WTC11 (cell line): Measurements from ENCODE around the gene RPL10A. TPM values are rescaled to one million over a fixed set of nuclear protein-coding genes. Genes with fewer than 3 reads are reported as not detected.

Experiments
- ATAC-seq: fragments of 200-7000 bp; cut with Tn5 transposase; 2 replicates; pipeline ENCODE4 v1.10.0; 2021; ENCODE audit warnings: mild to moderate bottlenecking, moderate library complexity
- CTCF ChIA-PET: fragments of 300-600 bp; sonication (Branson Sonifier 250); formaldehyde crosslinking; loops from one replicate; lab custom pipeline; 2021; ENCODE audit warnings: antibody characterized with exemption; lab: Charles Lee
- POLR2A ChIA-PET: fragments of 350-600 bp; sonication (Branson Sonifier 250); formaldehyde crosslinking; loops from one replicate; lab custom pipeline; 2021; ENCODE audit warnings: antibody characterized with exemption; lab: Charles Lee
- DNase-seq: peaks from one replicate; pipeline ENCODE4 v3.0.0; 2021; ENCODE audit warnings: low spot score
- H3K27ac Mint-ChIP-seq: 2 replicates; pipeline ENCODE4 v1.8.0; 2021; ENCODE audit warnings: mixed read lengths
- H3K27me3 Mint-ChIP-seq: 2 replicates; pipeline ENCODE4 v1.8.0; 2021; ENCODE audit warnings: low read depth, mild to moderate bottlenecking, moderate library complexity, mixed read lengths
- H3K36me3 Mint-ChIP-seq: 2 replicates; pipeline ENCODE4 v1.8.0; 2021; ENCODE audit warnings: mixed read lengths
- H3K4me1 Mint-ChIP-seq: 2 replicates; pipeline ENCODE4 v1.8.0; 2022; ENCODE audit warnings: mixed read lengths
- H3K4me3 Mint-ChIP-seq: 2 replicates; pipeline ENCODE4 v1.8.0; 2021; ENCODE audit warnings: mild to moderate bottlenecking, moderate library complexity, mixed read lengths
- H3K9me3 Mint-ChIP-seq: 2 replicates; pipeline ENCODE4 v1.8.0; 2021; ENCODE audit warnings: mixed read lengths
- AFF4 ChIP-seq: sonication (generic); formaldehyde crosslinking; IDR thresholded peaks from 2 replicates; pipeline ENCODE4 v1.8.1; 2023; ENCODE audit warnings: mild to moderate bottlenecking, missing genetic modification reagents, borderline replicate concordance
- ATF2 ChIP-seq: sonication (generic); formaldehyde crosslinking; IDR thresholded peaks from 2 replicates; pipeline ENCODE4 v1.8.1; 2022; ENCODE audit warnings: low read depth, missing genetic modification reagents, borderline replicate concordance
- E2F4 ChIP-seq: sonication (generic); formaldehyde crosslinking; IDR thresholded peaks from 2 replicates; pipeline ENCODE4 v1.8.1; 2022; ENCODE audit warnings: low read depth, mild to moderate bottlenecking, moderate library complexity, missing genetic modification reagents, borderline replicate concordance
- EMX1 ChIP-seq: fragments of 250-450 bp; sonication (Bioruptor Pico); IDR thresholded peaks from 2 replicates; pipeline ENCODE4 v1.8.0; 2021; ENCODE audit warnings: mild to moderate bottlenecking
- ETV6 ChIP-seq: sonication (generic); formaldehyde crosslinking; IDR thresholded peaks from 2 replicates; pipeline ENCODE4 v1.8.1; 2022; ENCODE audit warnings: mild to moderate bottlenecking, missing genetic modification reagents
- GABPB1 ChIP-seq: sonication (generic); formaldehyde crosslinking; IDR thresholded peaks from 2 replicates; pipeline ENCODE4 v1.8.1; 2023; ENCODE audit warnings: mild to moderate bottlenecking, missing genetic modification reagents
- GTF2I ChIP-seq: fragments of 250-450 bp; sonication (Bioruptor Pico); conservative IDR thresholded peaks from 2 replicates; pipeline ENCODE4 v1.4.0; 2021; ENCODE audit warnings: mild to moderate bottlenecking
- IRF1 ChIP-seq: sonication (generic); formaldehyde crosslinking; IDR thresholded peaks from 2 replicates; pipeline ENCODE4 v1.8.0; 2023; ENCODE audit warnings: missing genetic modification reagents
- MXD4 ChIP-seq: fragments of 250-450 bp; sonication (Bioruptor Pico); IDR thresholded peaks from 2 replicates; pipeline ENCODE4 v1.8.0; 2021; ENCODE audit warnings: mild to moderate bottlenecking, moderate library complexity, borderline replicate concordance
- NFATC4 ChIP-seq: fragments of 250-450 bp; sonication (Bioruptor Pico); IDR thresholded peaks from 2 replicates; pipeline ENCODE4 v1.9.0; 2021; ENCODE audit warnings: mild to moderate bottlenecking
- NFYB ChIP-seq: sonication (generic); formaldehyde crosslinking; conservative IDR thresholded peaks from 2 replicates; pipeline ENCODE4 v1.8.0; 2022; ENCODE audit warnings: low read depth, missing genetic modification reagents
- NR2C2 ChIP-seq: sonication (generic); formaldehyde crosslinking; IDR thresholded peaks from 2 replicates; pipeline ENCODE4 v1.8.0; 2022; ENCODE audit warnings: mild to moderate bottlenecking, missing genetic modification reagents
- PRDM15 ChIP-seq: sonication (generic); formaldehyde crosslinking; IDR thresholded peaks from 2 replicates; pipeline ENCODE4 v1.8.0; 2022; ENCODE audit warnings: missing genetic modification reagents
- PRRX2 ChIP-seq: fragments of 250-450 bp; sonication (Bioruptor Pico); IDR thresholded peaks from 2 replicates; pipeline ENCODE4 v1.8.0; 2021; ENCODE audit warnings: mild to moderate bottlenecking
- SP1 ChIP-seq: sonication (generic); formaldehyde crosslinking; conservative IDR thresholded peaks from 2 replicates; pipeline ENCODE4 v1.8.1; 2022; ENCODE audit warnings: missing genetic modification reagents
- USF2 ChIP-seq: sonication (generic); formaldehyde crosslinking; IDR thresholded peaks from 2 replicates; pipeline ENCODE4 v1.8.1; 2023; ENCODE audit warnings: mild to moderate bottlenecking, missing genetic modification reagents, moderate library complexity
- ZNF121 ChIP-seq: sonication (generic); formaldehyde crosslinking; IDR thresholded peaks from 2 replicates; pipeline ENCODE4 v1.8.0; 2023; ENCODE audit warnings: missing genetic modification reagents
- ZNF263 ChIP-seq: sonication (generic); formaldehyde crosslinking; IDR thresholded peaks from 2 replicates; pipeline ENCODE4 v1.8.1; 2022; ENCODE audit warnings: low read depth, mild to moderate bottlenecking, moderate library complexity, missing genetic modification reagents
- ZNF423 ChIP-seq: fragments of 250-450 bp; sonication (Bioruptor Pico); IDR thresholded peaks from 2 replicates; pipeline ENCODE4 v2.1.2; 2022; ENCODE audit warnings: mild to moderate bottlenecking, moderate library complexity
- ZNF532 ChIP-seq: fragments of 250-450 bp; sonication (Bioruptor Pico); IDR thresholded peaks from 2 replicates; pipeline ENCODE4 v1.9.0; 2021; ENCODE audit warnings: mild to moderate bottlenecking, borderline replicate concordance
- total RNA-seq: library from RNA; stranded (reverse); gene quantifications from 3 replicates; pipeline ENCODE4 v1.2.3, GENCODE V29; 2021

Gene RPL10A
- total RNA-seq, 1 experiment from 2014 or later: 1,829 TPM

GRCh38 chr6:35478259-35478658, 10.1 kb downstream of the RPL10A start:
- H3K9me3 Mint-ChIP-seq: no peaks in the 10 kb centered on the region
- no peak for TF ChIP-seq USF2 (CRISPR knock-in tag)
- no peak for TF ChIP-seq ATF2
- TF ChIP-seq IRF1 (CRISPR knock-in tag): no peak
- TF ChIP-seq PRDM15 (CRISPR knock-in tag): no peak
- no peak for TF ChIP-seq AFF4
- TF ChIP-seq EMX1 (CRISPR knock-in tag): no peak
- no peak for TF ChIP-seq E2F4 (CRISPR knock-in tag)
- no peak for TF ChIP-seq MXD4 (CRISPR knock-in tag)
- TF ChIP-seq ZNF532 (CRISPR knock-in tag): no peak
- no peak for TF ChIP-seq PRRX2 (CRISPR knock-in tag)
- no peak for TF ChIP-seq NFATC4 (CRISPR knock-in tag)
- no peak for TF ChIP-seq GTF2I
- no peak for TF ChIP-seq ZNF121 (CRISPR knock-in tag)
- no peak for TF ChIP-seq NR2C2 (CRISPR knock-in tag)
- TF ChIP-seq ZNF423: no peak
- TF ChIP-seq ETV6 (CRISPR knock-in tag): no peak
- TF ChIP-seq SP1: no peak
- no peak for TF ChIP-seq NFYB (CRISPR knock-in tag)
- no peak for TF ChIP-seq GABPB1 (CRISPR knock-in tag)
- no peak for TF ChIP-seq ZNF263 (CRISPR knock-in tag)
- peaks cover 20% of the 10 kb centered on the region for H3K36me3 Mint-ChIP-seq
- ATAC-seq (no peak), DNase-seq (no peak)
- no peaks in the 10 kb centered on the region for H3K27me3 Mint-ChIP-seq
- H3K4me3 Mint-ChIP-seq: no peak overlapping the region
- ChIA-PET POLR2A (interaction anchor here (1.0 to 1.5 kb wide), 3 partner anchors 14 to 19 kb away, joined by 3 to 4 read pairs (median 3); partner anchors contain the start of gene TEAD3), CTCF (interaction anchor here (0.6 to 2.3 kb wide), 3 partner anchors 10 to 44 kb away, joined by 3 to 6 read pairs (median 5); partner anchors contain the start of gene RPL10A)
- no peak overlapping the region for H3K27ac Mint-ChIP-seq
- H3K4me1 Mint-ChIP-seq: peaks cover 8% of the 10 kb centered on the region
